Mesenchymal stem cell (in vitro differentiated cells and primary cell): ENCODE results near the gene IZUMO4.

Experiments used
- DNase-seq: peaks from one replicate; pipeline ENCODE4 v3.0.0-alpha.2; 2013
- H2AFZ ChIP-seq: one replicate; pipeline ENCODE4 v1.6.1; 2013; ENCODE audit warnings: low read depth, mild to moderate bottlenecking, control low read depth, inconsistent platforms, low read length, moderate library complexity
- H2AK5ac ChIP-seq: 2 replicates; pipeline ENCODE4 v1.6.1; 2013; ENCODE audit warnings: low read length, moderate library complexity, mild to moderate bottlenecking, inconsistent platforms; ENCODE audit not compliant: severe bottlenecking
- H2BK120ac ChIP-seq: one replicate; pipeline ENCODE4 v1.6.1; 2013; ENCODE audit warnings: low read depth, mild to moderate bottlenecking, inconsistent platforms, low read length, moderate library complexity
- H2BK12ac ChIP-seq, 2 experiments: one replicate each; pipeline ENCODE4 v1.6.1; 2013; ENCODE audit warnings: inconsistent platforms in 2 of 2, low read length in 2 of 2, mild to moderate bottlenecking in 2 of 2, moderate library complexity in 2 of 2, control low read depth in 1 of 2
- H2BK15ac ChIP-seq: one replicate; pipeline ENCODE4 v1.6.1; 2013; ENCODE audit warnings: mild to moderate bottlenecking, low read depth, inconsistent platforms; ENCODE audit not compliant: poor library complexity, severe bottlenecking
- H2BK5ac ChIP-seq: 2 replicates; pipeline ENCODE4 v1.6.1; 2013; ENCODE audit warnings: low read depth, mild to moderate bottlenecking, low read length, control low read depth, inconsistent platforms; ENCODE audit not compliant: poor library complexity, severe bottlenecking
- H3K14ac ChIP-seq, 2 experiments: one replicate each; pipeline ENCODE4 v1.6.1; 2013; ENCODE audit warnings: inconsistent platforms in 2 of 2, low read length in 2 of 2, control low read depth in 1 of 2, mild to moderate bottlenecking in 1 of 2, moderate library complexity in 1 of 2
- H3K18ac ChIP-seq, 2 experiments: one replicate each; pipeline ENCODE4 v1.6.1; 2013; ENCODE audit warnings: inconsistent platforms in 2 of 2, low read length in 2 of 2, control low read depth in 1 of 2, low read depth in 1 of 2, mild to moderate bottlenecking in 1 of 2
- H3K23ac ChIP-seq, 2 experiments: one replicate each; pipeline ENCODE4 v1.6.1; 2013; ENCODE audit warnings: inconsistent platforms in 2 of 2, low read length in 2 of 2, mild to moderate bottlenecking in 2 of 2, moderate library complexity in 2 of 2, control low read depth in 1 of 2
- H3K27ac ChIP-seq: 2 replicates; pipeline ENCODE4 v1.5.1; 2013; ENCODE audit warnings: mild to moderate bottlenecking, moderate library complexity, low read length, control low read depth, inconsistent platforms; ENCODE audit not compliant: poor library complexity, severe bottlenecking
- H3K27me3 ChIP-seq, 2 experiments: 2 replicates each; pipeline versions ENCODE4 v1.6.1 to v1.7.0; 2013; ENCODE audit warnings: low read length in 2 of 2, mild to moderate bottlenecking in 2 of 2, moderate library complexity in 2 of 2, control low read depth in 1 of 2, inconsistent platforms in 1 of 2; ENCODE audit not compliant: control insufficient read depth in 1 of 2, insufficient read depth in 1 of 2
- H3K36me3 ChIP-seq, 2 experiments: 2 replicates each; pipeline versions ENCODE4 v1.6.1 to v1.7.0; 2013; ENCODE audit warnings: low read length in 2 of 2, control low read depth in 1 of 2, inconsistent platforms in 1 of 2, low read depth in 1 of 2, mild to moderate bottlenecking in 1 of 2; ENCODE audit not compliant: insufficient read depth in 2 of 2, control insufficient read depth in 1 of 2
- H3K4ac ChIP-seq, 2 experiments: one replicate each; pipeline ENCODE4 v1.6.1; 2013; ENCODE audit warnings: inconsistent platforms in 2 of 2, low read length in 2 of 2, mild to moderate bottlenecking in 2 of 2, moderate library complexity in 2 of 2, control low read depth in 1 of 2, low read depth in 1 of 2
- H3K4me1 ChIP-seq: 2 replicates; pipeline ENCODE4 v1.6.1; 2013; ENCODE audit warnings: low read depth, low read length, control low read depth; ENCODE audit not compliant: control insufficient read depth, insufficient read depth
- H3K4me2 ChIP-seq: 2 replicates; pipeline ENCODE4 v1.6.1; 2013; ENCODE audit warnings: low read length, mild to moderate bottlenecking, inconsistent platforms; ENCODE audit not compliant: poor library complexity, severe bottlenecking
- H3K4me3 ChIP-seq, 2 experiments: 2 replicates each; pipeline versions ENCODE4 v1.5.1 to v1.7.0; 2013; ENCODE audit warnings: low read length in 2 of 2, mild to moderate bottlenecking in 2 of 2, control low read depth in 1 of 2, low read depth in 1 of 2; ENCODE audit not compliant: insufficient read depth in 1 of 2
- H3K79me1 ChIP-seq: replicated peaks from 2 replicates; pipeline ENCODE4 v1.6.1; 2013; ENCODE audit warnings: mild to moderate bottlenecking, control low read depth, low read length, inconsistent platforms; ENCODE audit not compliant: poor library complexity, severe bottlenecking
- H3K9ac ChIP-seq: 2 replicates; pipeline ENCODE4 v1.7.0; 2013; ENCODE audit warnings: mild to moderate bottlenecking, low read length, moderate library complexity
- H3K9me3 ChIP-seq: 2 replicates; pipeline ENCODE4 v1.7.0; 2013; ENCODE audit warnings: mild to moderate bottlenecking, low read length; ENCODE audit not compliant: control insufficient read depth
- H4K8ac ChIP-seq: one replicate; pipeline ENCODE4 v1.6.1; 2013; ENCODE audit warnings: inconsistent platforms, mild to moderate bottlenecking, low read length, moderate library complexity
- H4K91ac ChIP-seq: one replicate; pipeline ENCODE4 v1.6.1; 2013; ENCODE audit warnings: mild to moderate bottlenecking, low read length, inconsistent platforms
- WGBS: methylation state at CpG from one replicate; pipeline ENCODE4 v1.1.7; 2013; ENCODE audit warnings: mixed read lengths; 5-methylcytosine and 5-hydroxymethylcytosine counted together

IZUMO4 gene

DNA sequence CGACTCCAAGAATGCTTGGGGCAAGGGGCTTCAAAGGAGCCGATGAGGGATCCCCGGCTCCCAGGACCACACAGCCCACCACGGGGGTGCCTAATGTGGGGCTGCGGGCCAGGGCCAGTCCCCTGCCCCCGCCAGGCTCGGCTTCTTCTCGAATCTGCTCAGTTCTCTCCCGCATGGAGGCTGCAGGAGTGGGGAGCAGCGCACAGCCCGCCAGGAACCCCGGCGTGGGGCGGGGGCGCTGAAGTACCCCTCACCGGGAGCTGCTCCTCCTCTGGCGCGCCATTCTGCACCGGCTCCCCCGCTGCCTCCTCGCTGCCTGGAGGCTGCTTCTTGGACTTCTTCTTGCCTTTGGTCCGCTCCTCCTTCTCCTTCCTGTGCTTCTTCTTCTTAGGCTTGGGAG is 14.7 kb downstream of the IZUMO4 start:
- Histone ChIP-seq H4K8ac (no peak overlapping the region), H3K27ac (no peak overlapping the region), H4K91ac (no peak overlapping the region), H3K4me3 (no peak overlapping the region), H3K4ac (no peak overlapping the region), H2BK15ac (no peak overlapping the region), H3K9ac (no peak overlapping the region), H3K27me3 (no peaks in the 10 kb centered on the region), H3K9me3 (no peaks in the 10 kb centered on the region), H3K36me3 (peaks cover 94 to 97% of the 10 kb centered on the region in 2 experiments), H2AFZ (no peak overlapping the region), H3K4me1 (no peaks in the 10 kb centered on the region), H3K79me1 (peaks cover 44% of the 10 kb centered on the region), H3K14ac (no peak overlapping the region), H2BK5ac (no peak overlapping the region), H3K4me2 (no peak overlapping the region), H3K18ac (no peak overlapping the region), H2BK120ac (no peak overlapping the region), H3K23ac (no peak overlapping the region), H2AK5ac (no peak overlapping the region), H2BK12ac (no peak overlapping the region)
- 98% methylated on average over 18 of the region's 22 CpGs for WGBS
- DNase-seq = no peak

- H3K27me3 ChIP-seq = no peaks in the 10 kb centered on the region
- H3K4ac ChIP-seq = no peak overlapping the region
- no peak overlapping the region for H3K4me2 ChIP-seq
- H3K14ac ChIP-seq = no peak overlapping the region
- H2BK15ac ChIP-seq = no peak overlapping the region
- H3K4me1 ChIP-seq = no peaks in the 10 kb centered on the region
- H2AFZ ChIP-seq = no peak overlapping the region
- no peak overlapping the region for H2BK12ac ChIP-seq
- peaks cover 46% of the 10 kb centered on the region for H3K79me1 ChIP-seq
- H2AK5ac ChIP-seq = no peak overlapping the region
- no peak for DNase-seq
- no peak overlapping the region for H4K91ac ChIP-seq
- no peak overlapping the region for H3K18ac ChIP-seq
- H3K27ac ChIP-seq = no peak overlapping the region
- no peak overlapping the region for H3K23ac ChIP-seq
- no peak overlapping the region for H2BK5ac ChIP-seq
- no peak overlapping the region for H3K9ac ChIP-seq
- no peak overlapping the region for H3K4me3 ChIP-seq
- H3K9me3 ChIP-seq = no peaks in the 10 kb centered on the region
- peaks cover 94 to 97% of the 10 kb centered on the region in 2 experiments for H3K36me3 ChIP-seq
- 96% methylated on average over 20 of the region's 20 CpGs for WGBS
- H4K8ac ChIP-seq = no peak overlapping the region
- no peak overlapping the region for H2BK120ac ChIP-seq
These were observed 15.2 kb downstream of the IZUMO4 start for GRCh38 chr19:2111886-2112285.

- H3K14ac ChIP-seq = no peak overlapping the region
- no peak overlapping the region for H2AK5ac ChIP-seq
- H4K91ac ChIP-seq = no peak overlapping the region
- no peak overlapping the region for H2AFZ ChIP-seq
- no peak overlapping the region for H3K9ac ChIP-seq
- H3K27ac ChIP-seq = no peak overlapping the region
- H2BK5ac ChIP-seq = no peak overlapping the region
- no peaks in the 10 kb centered on the region for H3K27me3 ChIP-seq
- no peak overlapping the region for H2BK120ac ChIP-seq
- no peak overlapping the region for H2BK15ac ChIP-seq
- no peak for DNase-seq
- H2BK12ac ChIP-seq = no peak overlapping the region
- no peak overlapping the region for H3K23ac ChIP-seq
- H3K4me3 ChIP-seq = no peak overlapping the region
- no peaks in the 10 kb centered on the region for H3K4me1 ChIP-seq
- 98% methylated on average over 22 of the region's 23 CpGs for WGBS
- peaks cover 53% of the 10 kb centered on the region for H3K79me1 ChIP-seq
- no peak overlapping the region for H3K4ac ChIP-seq
- no peak overlapping the region for H3K18ac ChIP-seq
- H3K36me3 ChIP-seq = peaks cover 98% of the 10 kb centered on the region in 2 experiments
- no peak overlapping the region for H3K4me2 ChIP-seq
- H4K8ac ChIP-seq = no peak overlapping the region
- no peaks in the 10 kb centered on the region for H3K9me3 ChIP-seq
These were observed 16.0 kb downstream of the IZUMO4 start for GRCh38 chr19:2112516-2113320.

DNA sequence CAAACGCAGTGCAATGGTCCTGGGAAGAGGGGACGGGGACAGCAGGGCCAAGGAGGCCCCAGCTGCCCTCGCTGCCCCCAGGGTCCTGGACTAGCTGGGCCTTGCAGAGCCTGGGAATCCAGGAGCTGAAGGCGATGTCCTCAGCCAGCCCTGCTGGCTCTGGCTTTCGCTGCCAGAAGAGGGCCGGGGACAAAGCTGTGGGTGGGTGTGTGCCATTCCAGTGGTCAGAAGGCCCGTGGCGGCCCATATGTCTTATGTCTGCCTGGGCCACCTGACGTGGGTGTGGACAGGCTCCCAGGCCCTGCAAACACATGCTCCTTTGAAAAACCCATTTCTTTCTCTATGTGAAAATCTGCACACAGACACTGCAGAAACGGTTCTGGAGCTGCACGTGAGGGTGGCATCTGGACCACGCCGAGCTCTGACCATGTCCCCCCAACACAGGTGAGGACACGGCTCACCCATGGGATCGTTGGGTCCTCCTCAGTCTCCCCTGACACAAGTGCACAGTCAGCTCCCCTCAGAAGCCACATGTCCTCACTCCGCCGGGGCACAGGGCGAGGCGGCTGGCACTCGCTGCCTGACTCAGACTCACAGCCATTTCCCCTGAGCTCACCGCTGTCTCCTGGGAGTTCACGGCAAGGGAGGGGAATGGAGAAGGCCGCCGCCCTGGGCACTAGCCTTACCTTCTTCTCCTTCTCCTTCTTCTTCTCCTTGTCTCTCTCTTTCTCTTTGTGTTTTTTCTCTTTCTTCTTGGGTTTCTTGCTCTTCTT is 16.9 kb downstream of the IZUMO4 start:
- H3K4me2 ChIP-seq = no peak overlapping the region
- H3K27me3 ChIP-seq = no peaks in the 10 kb centered on the region
- H3K9me3 ChIP-seq = no peaks in the 10 kb centered on the region
- H2AFZ ChIP-seq = no peak overlapping the region
- no peak overlapping the region for H2BK12ac ChIP-seq
- peak; percentile 11 for DNase-seq
- H4K91ac ChIP-seq = no peak overlapping the region
- H2AK5ac ChIP-seq = no peak overlapping the region
- no peak overlapping the region for H2BK5ac ChIP-seq
- no peak overlapping the region for H3K4me3 ChIP-seq
- H3K9ac ChIP-seq = no peak overlapping the region
- no peak overlapping the region for H3K14ac ChIP-seq
- H2BK15ac ChIP-seq = no peak overlapping the region
- no peak overlapping the region for H3K23ac ChIP-seq
- no peak overlapping the region for H3K4ac ChIP-seq
- H3K18ac ChIP-seq = no peak overlapping the region
- 84% methylated on average over 23 of the region's 24 CpGs for WGBS
- H2BK120ac ChIP-seq = no peak overlapping the region
- H4K8ac ChIP-seq = no peak overlapping the region
- no peak overlapping the region for H3K27ac ChIP-seq
- H3K79me1 ChIP-seq = peaks cover 57% of the 10 kb centered on the region
- H3K4me1 ChIP-seq = no peaks in the 10 kb centered on the region
- H3K36me3 ChIP-seq = peaks cover 98 to 99% of the 10 kb centered on the region in 2 experiments
